ENCODE data around the gene KREMEN2.

The KREMEN2 gene

GRCh38 chr16:3000540-3000939, 36.5 kb downstream of the KREMEN2 start:
- TF ChIP-seq USF1 (IDR thresholded peaks at IDR 0.05) = no peak
- TF ChIP-seq YY1 (IDR thresholded peaks at IDR 0.05; ENCODE audit: low read depth) = no peak

GRCh38 chr16:3001316-3001715, 37.2 kb downstream of the KREMEN2 start:
- TF ChIP-seq NFIC (IDR thresholded peaks at IDR 0.05) (no peak), ZBTB7A (IDR thresholded peaks at IDR 0.05; ENCODE audit: low read depth) (no peak), USF1 (IDR thresholded peaks at IDR 0.05) (no peak), TEAD4 (IDR thresholded peaks at IDR 0.05) (no peak), RAD21 (IDR thresholded peaks at IDR 0.05; ENCODE audit: low read depth) (no peak), EP300 (IDR thresholded peaks at IDR 0.05; ENCODE audit: borderline replicate concordance) (no peak), MAX (IDR thresholded peaks at IDR 0.05) (no peak), EGR1 (IDR thresholded peaks at IDR 0.05) (no peak), YY1 (IDR thresholded peaks at IDR 0.05; ENCODE audit: low read depth) (no peak), TAF1 (IDR thresholded peaks at IDR 0.05; ENCODE audit: low read depth) (no peak), CREB1 (IDR thresholded peaks at IDR 0.05; ENCODE audit: low read depth) (no peak)
- TF ChIP-seq, protein P1, sequence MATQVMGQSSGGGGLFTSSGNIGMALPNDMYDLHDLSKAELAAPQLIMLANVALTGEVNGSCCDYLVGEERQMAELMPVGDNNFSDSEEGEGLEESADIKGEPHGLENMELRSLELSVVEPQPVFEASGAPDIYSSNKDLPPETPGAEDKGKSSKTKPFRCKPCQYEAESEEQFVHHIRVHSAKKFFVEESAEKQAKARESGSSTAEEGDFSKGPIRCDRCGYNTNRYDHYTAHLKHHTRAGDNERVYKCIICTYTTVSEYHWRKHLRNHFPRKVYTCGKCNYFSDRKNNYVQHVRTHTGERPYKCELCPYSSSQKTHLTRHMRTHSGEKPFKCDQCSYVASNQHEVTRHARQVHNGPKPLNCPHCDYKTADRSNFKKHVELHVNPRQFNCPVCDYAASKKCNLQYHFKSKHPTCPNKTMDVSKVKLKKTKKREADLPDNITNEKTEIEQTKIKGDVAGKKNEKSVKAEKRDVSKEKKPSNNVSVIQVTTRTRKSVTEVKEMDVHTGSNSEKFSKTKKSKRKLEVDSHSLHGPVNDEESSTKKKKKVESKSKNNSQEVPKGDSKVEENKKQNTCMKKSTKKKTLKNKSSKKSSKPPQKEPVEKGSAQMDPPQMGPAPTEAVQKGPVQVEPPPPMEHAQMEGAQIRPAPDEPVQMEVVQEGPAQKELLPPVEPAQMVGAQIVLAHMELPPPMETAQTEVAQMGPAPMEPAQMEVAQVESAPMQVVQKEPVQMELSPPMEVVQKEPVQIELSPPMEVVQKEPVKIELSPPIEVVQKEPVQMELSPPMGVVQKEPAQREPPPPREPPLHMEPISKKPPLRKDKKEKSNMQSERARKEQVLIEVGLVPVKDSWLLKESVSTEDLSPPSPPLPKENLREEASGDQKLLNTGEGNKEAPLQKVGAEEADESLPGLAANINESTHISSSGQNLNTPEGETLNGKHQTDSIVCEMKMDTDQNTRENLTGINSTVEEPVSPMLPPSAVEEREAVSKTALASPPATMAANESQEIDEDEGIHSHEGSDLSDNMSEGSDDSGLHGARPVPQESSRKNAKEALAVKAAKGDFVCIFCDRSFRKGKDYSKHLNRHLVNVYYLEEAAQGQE (IDR thresholded peaks at IDR 0.05; ENCODE audit: low read depth) = no peak

DNA sequence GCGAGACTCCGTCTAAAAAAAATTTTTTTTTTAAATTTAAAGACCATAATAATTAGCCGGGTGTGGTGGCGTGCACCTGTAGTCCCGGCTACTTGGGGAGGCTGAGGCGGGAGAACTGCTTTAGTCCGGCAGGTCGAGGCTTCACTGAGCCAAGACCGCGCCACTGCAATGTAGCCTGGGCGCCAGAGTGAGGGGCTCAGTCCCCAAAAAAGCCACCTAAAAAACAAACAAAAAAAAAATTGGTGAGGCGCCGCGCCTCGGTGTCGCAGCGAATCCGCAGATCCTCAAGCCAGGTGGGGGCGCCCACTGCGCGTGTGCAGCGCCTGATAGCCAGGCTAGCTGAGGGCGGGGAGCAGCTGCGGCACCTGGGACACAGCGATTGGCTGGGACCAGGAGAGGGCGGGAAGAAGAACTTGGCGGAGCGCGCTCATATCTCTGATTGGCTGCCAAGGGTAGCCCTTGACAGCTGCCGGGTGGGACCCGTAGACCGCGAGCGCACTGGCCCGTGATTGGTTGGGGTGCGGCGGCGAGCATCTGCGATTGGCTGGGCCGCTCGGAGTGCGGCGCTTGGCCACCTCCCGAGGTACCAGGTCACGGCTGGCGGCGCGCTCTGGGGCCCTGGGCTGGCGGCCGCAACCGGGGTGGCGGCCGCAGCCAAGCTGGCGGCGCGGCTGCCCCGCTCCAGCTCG, 39.7 kb downstream of the KREMEN2 start:
- no peak for TF ChIP-seq ZBTB7A (IDR thresholded peaks at IDR 0.05; ENCODE audit: low read depth)
- 0 out of 2 replicates have a peak, but pooled peaks have one; percentile 41 for TF ChIP-seq TCF12 (IDR thresholded peaks at IDR 0.05; ENCODE audit: low read depth)
- TF ChIP-seq MAX (IDR thresholded peaks at IDR 0.05) = peak; percentile 76
- TF ChIP-seq RAD21 (IDR thresholded peaks at IDR 0.05; ENCODE audit: low read depth) = peak; percentile 92
- TF ChIP-seq EGR1 (IDR thresholded peaks at IDR 0.05) = no peak

- no peak for TF ChIP-seq CEBPB (IDR thresholded peaks at IDR 0.05)
- no peak for TF ChIP-seq NFIC (IDR thresholded peaks at IDR 0.05)
- no peak for TF ChIP-seq TCF12 (IDR thresholded peaks at IDR 0.05; ENCODE audit: low read depth)
- no peak for TF ChIP-seq EP300 (IDR thresholded peaks at IDR 0.05; ENCODE audit: borderline replicate concordance)
- no peak for TF ChIP-seq USF1 (IDR thresholded peaks at IDR 0.05)
- TF ChIP-seq EGR1 (IDR thresholded peaks at IDR 0.05) = no peak
- TF ChIP-seq MAX (IDR thresholded peaks at IDR 0.05) = no peak
- no peak for TF ChIP-seq FOXM1 (IDR thresholded peaks at IDR 0.05; ENCODE audit: borderline replicate concordance, low read depth)
- TF ChIP-seq, protein P1 (IDR thresholded peaks at IDR 0.05; ENCODE audit: low read depth) = no peak
- TF ChIP-seq CREB1 (IDR thresholded peaks at IDR 0.05; ENCODE audit: low read depth) = no peak
- TF ChIP-seq RAD21 (IDR thresholded peaks at IDR 0.05; ENCODE audit: low read depth) = no peak
- TF ChIP-seq TAF1 (IDR thresholded peaks at IDR 0.05; ENCODE audit: low read depth) = no peak
- no peak for TF ChIP-seq YY1 (IDR thresholded peaks at IDR 0.05; ENCODE audit: low read depth)
- TF ChIP-seq TEAD4 (IDR thresholded peaks at IDR 0.05) = no peak
- no peak for TF ChIP-seq ZBTB7A (IDR thresholded peaks at IDR 0.05; ENCODE audit: low read depth)
Measured at GRCh38 chr16:3004319-3004718, 40.2 kb downstream of the KREMEN2 start.

DNA sequence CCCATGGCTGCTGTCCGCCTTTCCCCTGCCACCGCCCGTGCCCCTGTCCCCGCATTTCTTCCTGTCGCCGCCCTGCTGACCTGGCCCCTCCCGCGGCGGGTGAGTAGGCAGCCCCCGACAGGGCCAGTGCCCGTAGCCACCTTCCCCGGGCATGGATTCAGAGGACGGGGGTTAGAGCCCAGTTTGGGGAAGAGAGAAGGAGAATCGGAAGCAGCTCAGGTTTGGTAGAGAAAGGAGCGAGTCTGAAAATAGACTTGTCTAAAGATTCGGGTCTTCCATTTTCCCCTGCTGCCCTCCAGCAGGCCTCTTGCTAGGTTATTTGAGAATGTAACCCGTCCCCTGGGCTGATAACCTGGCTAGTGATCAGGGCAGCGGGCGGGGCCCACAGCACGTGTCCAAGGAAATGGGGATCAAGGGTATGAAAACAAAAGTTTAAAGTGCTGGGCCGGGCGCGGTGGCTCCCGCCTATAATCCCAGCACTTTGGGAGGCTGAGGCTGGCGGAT, 40.8 kb downstream of the KREMEN2 start:
- TF ChIP-seq USF1 (IDR thresholded peaks at IDR 0.05) (peak; percentile 69), RAD21 (IDR thresholded peaks at IDR 0.05; ENCODE audit: low read depth) (no peak), MAX (IDR thresholded peaks at IDR 0.05) (peak; percentile 56), EGR1 (IDR thresholded peaks at IDR 0.05) (peak; percentile 55), ZBTB7A (IDR thresholded peaks at IDR 0.05; ENCODE audit: low read depth) (0 out of 2 replicates have a peak, but pooled peaks have one; percentile 44), TAF1 (IDR thresholded peaks at IDR 0.05; ENCODE audit: low read depth) (peak; percentile 17; the same call in 1 of the 2 replicates)
- TF ChIP-seq, protein P1 (IDR thresholded peaks at IDR 0.05; ENCODE audit: low read depth) = no peak
